ACHN (cell line): ENCODE measurements around the gene ESYT3.

Experiments
- DNase-seq: peaks from one replicate; pipeline ENCODE4 v3.0.0-alpha.2; 2015
- in situ Hi-C: cut with HindIII; loops from 2 replicates; pipeline ENCODE4 v1.10.0; 2017; ENCODE audit warnings: low sequenced_read_pairs, low pct_ligation_motif_present, low pct_unique_long_range_greater_than_20kb

The ESYT3 gene, protein sequence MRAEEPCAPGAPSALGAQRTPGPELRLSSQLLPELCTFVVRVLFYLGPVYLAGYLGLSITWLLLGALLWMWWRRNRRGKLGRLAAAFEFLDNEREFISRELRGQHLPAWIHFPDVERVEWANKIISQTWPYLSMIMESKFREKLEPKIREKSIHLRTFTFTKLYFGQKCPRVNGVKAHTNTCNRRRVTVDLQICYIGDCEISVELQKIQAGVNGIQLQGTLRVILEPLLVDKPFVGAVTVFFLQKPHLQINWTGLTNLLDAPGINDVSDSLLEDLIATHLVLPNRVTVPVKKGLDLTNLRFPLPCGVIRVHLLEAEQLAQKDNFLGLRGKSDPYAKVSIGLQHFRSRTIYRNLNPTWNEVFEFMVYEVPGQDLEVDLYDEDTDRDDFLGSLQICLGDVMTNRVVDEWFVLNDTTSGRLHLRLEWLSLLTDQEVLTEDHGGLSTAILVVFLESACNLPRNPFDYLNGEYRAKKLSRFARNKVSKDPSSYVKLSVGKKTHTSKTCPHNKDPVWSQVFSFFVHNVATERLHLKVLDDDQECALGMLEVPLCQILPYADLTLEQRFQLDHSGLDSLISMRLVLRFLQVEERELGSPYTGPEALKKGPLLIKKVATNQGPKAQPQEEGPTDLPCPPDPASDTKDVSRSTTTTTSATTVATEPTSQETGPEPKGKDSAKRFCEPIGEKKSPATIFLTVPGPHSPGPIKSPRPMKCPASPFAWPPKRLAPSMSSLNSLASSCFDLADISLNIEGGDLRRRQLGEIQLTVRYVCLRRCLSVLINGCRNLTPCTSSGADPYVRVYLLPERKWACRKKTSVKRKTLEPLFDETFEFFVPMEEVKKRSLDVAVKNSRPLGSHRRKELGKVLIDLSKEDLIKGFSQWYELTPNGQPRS

DNA sequence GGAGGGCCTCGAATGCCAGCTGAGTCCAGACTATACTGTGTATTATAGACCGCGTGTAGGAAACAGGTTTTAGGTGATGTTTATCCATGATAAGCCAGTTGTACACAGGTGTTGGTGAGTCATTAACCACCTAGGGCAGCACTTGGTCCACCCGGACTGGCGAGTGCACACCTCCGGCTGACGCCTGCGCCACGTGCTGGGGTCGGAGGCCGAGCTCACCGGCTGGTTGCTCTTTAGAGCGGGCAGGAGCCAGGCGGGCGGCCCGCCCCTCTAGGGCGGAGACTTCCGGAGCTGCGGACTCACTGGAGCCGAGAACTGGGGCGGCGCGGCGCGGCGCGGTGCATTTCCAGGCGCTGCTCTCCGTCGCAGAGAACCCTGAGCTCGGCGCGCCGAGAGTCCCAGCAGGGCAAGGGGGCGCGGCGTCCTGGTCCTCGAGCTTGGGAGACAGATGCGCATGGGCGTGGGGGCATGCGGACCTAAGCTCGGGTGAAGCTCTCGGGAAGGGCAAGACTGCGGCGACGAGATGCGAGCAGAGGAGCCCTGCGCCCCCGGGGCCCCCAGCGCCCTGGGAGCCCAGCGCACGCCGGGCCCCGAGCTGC lies at the start of gene ESYT3:
ESYT3 (plus strand) TSS at position 341 of the 599 bp plus-strand sequence; CDS start at position 524, 183 bp downstream.
- DNase-seq, result peak; percentile 38
- in situ Hi-C loops, result no loop called here

DNA sequence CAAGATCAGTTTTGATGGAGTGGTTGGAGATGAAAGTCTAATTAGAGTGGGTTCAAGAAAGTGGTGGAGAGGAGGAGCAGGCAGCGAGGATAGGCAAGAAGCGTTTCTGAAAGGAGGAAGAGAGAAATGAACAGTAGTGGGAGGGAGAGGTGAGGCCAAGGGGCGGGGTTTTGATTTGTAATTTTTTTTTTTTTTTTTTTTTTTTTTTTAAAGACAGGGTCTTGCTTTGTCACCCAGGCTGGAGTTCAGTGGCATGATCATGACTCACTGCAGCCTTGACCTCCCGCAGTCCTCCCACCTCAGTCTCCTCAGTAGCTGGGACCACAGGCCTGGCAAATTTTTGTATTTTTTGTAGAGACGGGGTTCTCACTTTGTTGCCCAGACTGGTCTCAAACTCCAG lies 49.4 kb upstream of the ESYT3 start:
- in situ Hi-C loops, result no loop called here
- no peak for DNase-seq

DNA sequence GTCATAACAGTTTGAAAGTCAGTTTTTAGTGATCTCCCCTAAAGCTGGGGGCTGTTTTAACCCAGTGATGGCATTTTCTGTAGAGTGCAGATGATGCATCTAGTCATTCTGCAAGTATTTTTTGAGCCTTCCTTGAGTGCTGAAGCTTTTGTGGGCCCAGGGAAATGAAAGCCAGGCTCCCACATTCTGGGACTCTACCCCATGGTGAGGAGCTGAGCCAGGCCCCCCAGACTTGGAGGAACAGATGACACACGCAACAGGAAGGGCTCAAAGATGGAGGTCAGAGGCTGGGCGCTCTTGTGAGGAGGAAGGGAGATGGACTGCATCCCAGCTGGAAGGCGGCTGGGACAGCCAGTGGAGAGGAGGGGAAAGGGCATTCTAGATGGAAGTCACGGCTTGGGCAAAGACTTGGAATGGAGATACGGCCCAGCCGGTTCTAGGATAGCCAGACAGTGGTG lies 45.2 kb upstream of the ESYT3 start:
- DNase-seq, result no peak
- in situ Hi-C loops, result no loop called here

DNA sequence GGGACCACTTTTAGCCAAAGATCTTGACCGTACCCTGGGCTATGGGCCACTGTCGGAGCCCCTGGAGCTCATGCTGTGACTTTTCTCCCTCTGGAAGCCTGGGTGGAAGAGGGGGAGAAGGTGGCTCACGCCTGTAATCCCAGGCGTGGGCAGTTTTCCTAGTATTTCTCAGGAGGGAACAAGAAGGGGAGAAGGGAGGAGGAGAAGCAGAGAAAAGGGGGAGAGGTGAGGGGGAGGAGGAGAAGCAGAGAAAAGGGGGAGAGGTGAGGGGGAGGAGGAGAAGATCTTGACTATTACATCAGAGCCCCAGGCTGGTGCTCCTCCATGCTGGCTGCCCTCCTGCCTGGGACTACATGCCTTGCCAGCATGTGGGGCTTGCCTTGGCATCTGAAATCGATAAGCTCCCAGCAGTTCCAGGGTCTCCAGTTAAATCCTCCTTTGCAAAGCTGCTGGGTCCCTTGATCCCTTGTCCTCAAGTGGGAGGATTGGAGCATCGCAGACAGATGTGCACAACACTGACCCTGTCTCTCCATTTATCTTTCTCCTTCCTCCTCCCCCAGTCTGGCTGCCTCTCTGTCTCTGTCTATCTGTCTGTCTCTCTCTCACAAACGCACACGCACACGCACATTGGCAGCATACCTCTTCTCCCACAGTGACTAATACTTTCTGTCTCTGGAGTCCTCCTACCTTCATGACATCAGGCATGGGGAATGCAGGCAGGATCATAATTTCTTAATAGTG lies 44.4 kb upstream of the ESYT3 start:
- DNase-seq, result peak; percentile 93
- in situ Hi-C loops, result no loop called here

DNA sequence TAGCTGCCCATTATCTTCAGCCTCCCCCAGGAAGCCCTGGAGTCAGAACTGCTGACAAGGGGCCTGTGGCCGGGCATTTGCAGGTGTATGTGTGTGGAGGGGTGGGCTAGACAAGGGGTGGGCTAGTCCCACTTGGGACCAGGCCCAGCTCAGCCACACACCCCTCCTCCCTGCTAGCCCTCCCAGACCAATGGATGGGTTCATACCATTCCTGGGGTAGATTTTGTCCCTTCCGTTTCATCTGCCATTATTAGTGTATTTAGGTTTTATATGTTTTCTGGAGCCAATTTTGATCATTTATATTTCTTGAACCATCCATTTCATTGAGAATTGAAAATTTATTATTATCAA lies 43.9 kb upstream of the ESYT3 start:
- in situ Hi-C loops, result no loop called here
- no peak for DNase-seq

DNA sequence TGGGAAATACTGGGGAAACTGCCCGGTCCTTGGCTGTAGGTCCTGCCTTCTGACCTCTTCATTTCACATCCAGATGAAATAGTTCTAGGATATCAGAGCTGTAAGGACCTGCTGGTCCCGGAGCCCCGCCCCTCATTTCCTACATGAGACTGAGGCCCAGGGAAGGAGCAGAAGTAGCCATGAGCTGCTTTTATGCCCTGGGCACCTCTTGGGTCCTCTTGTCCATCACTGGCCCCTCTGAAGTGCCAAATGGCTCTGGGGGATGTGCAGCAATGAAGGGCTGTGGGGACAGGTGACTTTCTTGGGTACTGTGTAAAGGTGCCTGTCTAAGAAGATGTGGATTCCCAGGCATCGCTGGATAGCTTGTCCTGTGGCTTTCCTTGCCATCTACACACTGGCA lies 40.3 kb upstream of the ESYT3 start:
- in situ Hi-C loops, result no loop called here
- DNase-seq, result no peak

DNA sequence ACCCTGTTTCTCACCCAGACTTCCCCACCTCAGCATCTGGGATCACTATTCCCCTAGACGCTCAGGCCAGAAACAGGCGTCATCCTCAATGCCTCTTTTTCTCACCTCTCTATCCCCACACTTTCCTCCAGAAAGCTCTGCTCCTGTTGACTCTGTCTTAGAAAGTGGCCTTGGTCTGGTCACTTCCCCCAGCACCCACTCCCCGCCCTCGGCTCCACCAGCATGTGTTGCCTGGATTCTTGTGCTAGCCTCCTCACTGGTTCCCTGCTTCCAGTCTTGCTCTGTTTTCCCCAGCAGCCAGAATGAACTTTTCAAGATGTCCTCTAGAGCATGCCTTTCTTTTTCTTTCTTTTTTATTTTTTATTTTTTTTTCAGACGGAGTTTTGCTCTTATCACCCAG lies 39.7 kb upstream of the ESYT3 start:
- in situ Hi-C loops, result no loop called here
- no peak for DNase-seq

DNA sequence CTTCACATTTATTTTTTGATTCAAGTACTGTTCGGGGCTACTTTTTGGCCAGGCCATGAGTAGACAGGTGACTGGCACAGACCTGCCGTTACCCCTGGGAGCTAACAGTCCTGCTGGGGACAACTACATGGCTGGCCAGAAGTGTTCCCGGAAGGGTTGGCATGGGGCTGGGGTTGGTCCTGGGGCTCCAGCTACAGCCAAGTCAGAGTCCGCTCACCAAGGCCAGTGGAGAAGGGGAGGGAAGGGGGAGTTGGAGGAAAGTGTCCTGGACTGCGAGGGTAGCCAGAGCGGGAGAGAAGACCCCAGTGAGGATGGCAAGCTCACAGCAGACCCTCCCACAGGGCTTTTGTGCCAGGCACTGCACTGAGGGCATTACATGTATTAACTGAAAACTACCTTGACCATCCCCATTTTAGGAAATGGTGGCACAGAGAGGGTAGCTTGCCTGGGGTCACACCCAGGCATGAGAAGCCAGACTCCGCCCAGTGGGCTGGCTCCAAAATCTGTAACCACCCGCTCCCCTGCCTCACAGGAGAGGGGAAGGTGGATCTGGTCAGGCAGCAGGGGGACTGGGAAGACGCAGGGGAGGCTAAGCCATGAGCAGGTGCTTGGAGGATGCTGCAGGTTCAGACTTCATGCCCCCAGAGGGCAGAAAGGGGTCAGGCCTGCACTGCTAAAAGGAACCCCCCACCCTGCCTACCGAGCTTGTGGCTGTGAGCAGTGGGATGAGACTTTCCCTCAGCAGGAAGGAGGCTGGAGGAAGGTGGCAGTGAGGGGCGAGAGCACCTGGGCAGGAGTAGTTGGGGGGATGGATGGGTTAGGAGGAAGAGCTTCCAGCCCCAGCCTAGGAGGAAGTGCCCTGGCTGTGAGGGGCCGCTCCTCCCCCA lies 38.3 kb upstream of the ESYT3 start:
- DNase-seq, result no peak
- in situ Hi-C loops, result no loop called here

DNA sequence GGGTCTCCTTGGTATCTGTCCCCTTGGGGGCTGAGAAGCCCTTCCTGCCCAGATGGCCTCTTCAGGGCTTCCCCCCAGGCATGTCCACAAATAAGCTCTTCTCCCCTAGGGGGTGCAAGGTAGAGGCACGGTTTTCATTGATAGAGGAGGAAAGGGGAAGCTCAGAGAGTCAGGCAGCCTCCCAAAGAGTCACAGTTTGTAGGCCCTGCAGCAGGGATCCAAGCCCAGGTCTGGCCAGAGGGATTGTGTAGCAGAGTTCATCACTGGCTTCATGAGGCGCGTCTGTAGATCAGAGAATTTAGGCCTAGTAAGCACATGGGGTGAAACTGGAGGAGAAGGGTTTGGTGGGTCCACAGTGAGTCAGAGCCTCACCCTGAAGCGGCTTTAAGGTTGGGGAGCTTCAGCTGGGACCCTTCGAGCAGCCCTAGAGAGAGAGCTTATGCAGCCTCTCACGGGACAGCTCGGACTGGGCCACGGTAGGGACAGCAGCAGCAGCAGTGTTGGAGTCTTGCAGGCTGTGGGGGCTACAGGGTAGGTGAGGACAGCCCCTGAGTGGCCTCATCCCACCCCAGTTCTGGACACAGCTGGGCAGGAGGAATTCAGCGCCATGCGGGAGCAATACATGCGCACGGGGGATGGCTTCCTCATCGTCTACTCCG lies 37.5 kb upstream of the ESYT3 start:
- in situ Hi-C loops, result no loop called here
- DNase-seq, result no peak

DNA sequence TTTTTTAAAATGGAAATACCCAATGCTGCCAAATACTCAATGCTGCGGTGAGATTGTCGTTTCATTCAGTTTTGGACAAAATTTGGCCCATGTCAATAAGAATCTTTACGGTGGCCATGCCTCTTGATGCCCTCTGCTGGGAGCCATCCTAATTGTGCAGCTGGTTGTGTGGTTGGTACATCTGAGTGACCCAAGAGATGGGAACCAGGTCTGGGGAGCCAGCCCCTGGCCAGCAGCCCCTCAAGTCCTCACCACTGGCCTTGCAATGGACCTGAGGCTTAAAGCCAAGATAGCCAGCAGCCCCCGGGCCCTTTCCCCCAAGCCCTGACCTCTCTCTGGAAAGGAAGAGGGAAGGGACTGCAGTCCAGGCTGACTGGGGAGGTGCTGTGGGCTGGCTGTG lies 36.4 kb upstream of the ESYT3 start:
- in situ Hi-C loops, result no loop called here
- no peak for DNase-seq

DNA sequence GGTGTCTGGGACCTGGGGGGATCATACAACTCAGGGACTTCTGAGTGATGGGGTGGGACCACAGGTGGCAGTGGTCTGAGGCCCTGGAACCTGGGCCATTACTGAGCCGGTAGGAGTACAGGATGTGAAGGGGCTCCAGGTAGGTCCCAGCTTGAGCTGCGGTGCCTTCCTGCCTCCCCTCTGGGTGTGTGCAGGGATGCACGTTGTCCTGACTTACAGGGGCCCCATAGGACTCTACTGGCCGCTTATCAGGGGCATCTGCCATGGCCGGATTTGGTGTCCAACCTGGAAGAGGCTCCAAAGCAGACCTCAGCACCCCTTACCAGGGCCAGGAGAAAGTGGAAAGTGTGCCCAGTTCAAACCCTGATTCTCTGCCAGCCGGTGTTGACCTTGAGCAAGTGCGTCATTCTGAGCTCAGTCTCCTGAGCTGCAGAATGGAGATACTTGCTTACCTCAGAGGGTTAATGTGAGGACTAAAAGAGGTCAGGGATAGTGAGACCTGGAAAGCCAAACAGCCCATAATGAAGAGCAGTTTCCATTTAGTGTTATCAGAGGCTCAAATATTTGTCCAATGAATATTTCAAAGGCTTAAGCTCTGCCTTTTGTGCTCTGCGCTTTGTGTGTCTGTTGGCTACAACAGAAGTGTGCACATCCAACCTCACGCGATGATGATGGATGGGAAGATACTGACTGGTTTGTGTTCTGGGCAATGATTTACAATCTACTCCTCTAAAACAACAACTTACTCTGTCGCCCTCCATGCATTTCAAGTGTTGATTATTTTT lies 35.4 kb upstream of the ESYT3 start:
- in situ Hi-C loops, result no loop called here
- no peak for DNase-seq

DNA sequence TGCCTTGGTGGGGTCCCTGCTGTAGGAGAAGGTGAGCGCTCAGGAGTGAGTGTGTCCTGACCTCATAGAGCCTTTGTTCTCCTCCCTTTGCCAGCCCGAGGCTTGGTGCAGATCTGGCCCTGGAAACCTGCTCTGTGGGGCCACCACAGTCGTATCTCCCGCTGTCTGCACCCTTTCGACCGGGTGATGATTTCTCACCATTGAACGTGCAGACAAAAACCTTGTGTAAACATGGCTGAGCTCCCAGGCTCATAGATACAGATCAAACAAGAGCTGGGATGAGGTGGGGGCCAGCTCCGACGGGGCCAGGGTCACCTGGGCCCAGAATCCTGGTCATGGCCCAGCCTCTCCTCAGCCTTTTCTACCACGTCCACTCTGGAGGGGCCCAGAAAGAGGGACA lies 34.6 kb upstream of the ESYT3 start:
- DNase-seq, result no peak
- in situ Hi-C loops, result no loop called here

DNA sequence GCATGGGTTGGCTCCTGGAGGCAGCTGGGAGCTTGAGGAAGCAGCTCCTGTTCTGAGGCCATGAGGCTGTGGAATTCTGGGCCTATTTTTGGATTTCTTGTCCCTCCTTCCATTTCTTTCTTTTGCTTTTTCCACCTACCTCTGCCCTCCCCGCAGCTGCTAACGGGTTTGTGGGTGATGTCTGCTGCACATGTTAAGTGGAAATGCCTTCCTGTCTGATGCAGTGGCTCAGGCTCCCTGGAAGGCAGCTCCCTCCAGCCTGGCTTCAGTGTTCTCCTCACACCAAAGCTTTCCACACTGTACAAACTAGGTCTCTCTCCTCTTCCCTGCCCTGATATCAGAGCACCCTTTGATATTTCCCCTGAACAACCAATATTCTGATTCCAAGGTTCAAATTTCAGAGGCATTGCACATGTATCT lies 33.8 kb upstream of the ESYT3 start:
- in situ Hi-C loops, result no loop called here
- DNase-seq, result no peak

DNA sequence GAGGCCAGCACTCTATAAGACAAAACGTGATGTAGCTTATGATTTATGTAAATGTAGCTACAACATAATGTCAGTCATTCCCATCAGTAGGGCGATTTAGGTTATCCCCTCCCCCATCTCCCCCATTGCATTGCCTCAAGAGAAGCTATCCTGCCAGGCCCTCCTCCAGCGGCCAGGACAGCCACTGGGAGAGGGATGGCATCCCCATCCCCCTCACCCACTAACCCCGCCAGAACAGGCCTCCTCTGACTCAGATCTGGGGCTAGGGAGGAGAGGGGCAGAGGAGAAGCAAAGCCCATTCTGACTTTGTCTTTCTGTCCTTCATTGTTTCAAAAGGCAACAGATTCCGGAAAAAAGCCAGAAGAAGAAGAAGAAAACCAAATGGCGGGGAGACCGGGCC lies 32.6 kb upstream of the ESYT3 start:
- no peak for DNase-seq
- in situ Hi-C loops, result no loop called here

DNA sequence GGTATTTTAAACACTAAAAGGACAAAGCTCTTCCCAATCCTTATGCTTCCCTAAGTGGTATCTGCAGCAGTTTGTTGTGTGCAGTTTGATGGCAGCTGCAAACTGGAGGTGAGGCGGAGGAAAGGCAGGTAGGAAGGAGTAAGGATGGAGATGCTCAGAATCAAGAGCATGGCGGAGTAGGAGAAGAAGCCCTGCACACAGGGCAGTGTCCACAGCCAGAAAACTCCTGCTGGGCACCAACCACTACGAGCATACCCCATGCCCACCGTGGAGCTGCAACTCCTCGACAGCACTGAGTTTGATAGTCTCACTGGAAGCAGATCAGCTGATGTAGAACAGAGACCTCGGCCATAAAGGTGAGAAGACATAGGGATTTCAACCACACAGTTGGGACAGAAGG lies 30.3 kb upstream of the ESYT3 start:
- no peak for DNase-seq
- in situ Hi-C loops, result no loop called here

DNA sequence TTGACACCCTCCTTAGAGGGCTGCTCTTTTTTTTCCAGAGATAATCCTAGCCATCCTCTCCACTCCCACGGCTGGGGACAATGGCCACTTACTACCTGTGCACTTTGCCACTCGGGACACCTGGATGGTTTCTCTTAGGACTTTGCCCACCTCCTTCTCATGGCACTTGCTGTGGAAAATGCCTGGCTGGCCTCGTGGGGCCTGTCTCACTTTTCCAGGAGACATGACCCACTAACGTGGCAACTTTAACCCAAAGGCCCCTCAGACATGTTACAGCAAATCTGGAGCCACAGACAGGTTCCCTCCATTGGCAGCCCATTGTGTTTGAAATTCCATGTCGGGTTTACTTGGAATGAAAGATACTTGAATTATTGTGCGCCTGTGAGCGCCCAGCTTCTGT lies 29.4 kb upstream of the ESYT3 start:
- no peak for DNase-seq
- in situ Hi-C loops, result no loop called here

DNA sequence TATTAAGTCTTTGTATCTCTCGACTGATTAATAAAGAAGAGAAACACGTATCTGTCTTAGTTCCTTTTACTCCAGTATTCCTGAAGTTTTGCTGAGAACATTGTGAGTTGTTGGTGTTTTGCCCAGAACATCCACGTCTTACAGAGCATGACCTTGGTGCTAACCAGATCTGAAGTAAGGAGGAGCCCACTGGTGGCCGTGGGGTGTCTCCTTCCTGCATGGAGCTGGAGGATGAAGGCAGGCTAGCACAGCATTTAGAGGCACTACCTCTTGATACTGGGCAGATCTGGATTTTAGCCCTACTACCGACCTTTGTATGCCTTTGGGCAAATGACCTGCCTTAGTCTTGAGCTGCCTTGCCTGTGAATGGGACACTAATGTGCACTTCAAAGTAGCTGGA lies 28.9 kb upstream of the ESYT3 start:
- DNase-seq, result no peak
- in situ Hi-C loops, result no loop called here
